Adrenal gland (tissue), 5 donors: ENCODE measurements around the gene ATOH8.

Source experiments
- POLR2A ChIP-seq, 2 donors: fragments of 450-650 bp; IDR thresholded peaks; one replicate each; pipeline ENCODE4 v1.6.1; 2017; ENCODE audit warnings: antibody characterized with exemption in 2 of 2, mild to moderate bottlenecking in 2 of 2, moderate library complexity in 1 of 2
- TF ChIP-seq, protein P1 (sequence below), 6 experiments: fragments of 450-650 bp in 4 of 6; fragments of 200-600 bp in 2 of 6; sonication (generic) in 1 of 6; IDR thresholded peaks; 1 replicate in 5 of 6; 2 replicates in 1 of 6; pipeline versions ENCODE4 v1.5.1 to v1.8.0; 2016 to 2021; ENCODE audit warnings: antibody characterized with exemption in 6 of 6, mild to moderate bottlenecking in 2 of 6, moderate library complexity in 1 of 6
- donor health status: DM: no; HTN: no; CAD: no.

DNA sequence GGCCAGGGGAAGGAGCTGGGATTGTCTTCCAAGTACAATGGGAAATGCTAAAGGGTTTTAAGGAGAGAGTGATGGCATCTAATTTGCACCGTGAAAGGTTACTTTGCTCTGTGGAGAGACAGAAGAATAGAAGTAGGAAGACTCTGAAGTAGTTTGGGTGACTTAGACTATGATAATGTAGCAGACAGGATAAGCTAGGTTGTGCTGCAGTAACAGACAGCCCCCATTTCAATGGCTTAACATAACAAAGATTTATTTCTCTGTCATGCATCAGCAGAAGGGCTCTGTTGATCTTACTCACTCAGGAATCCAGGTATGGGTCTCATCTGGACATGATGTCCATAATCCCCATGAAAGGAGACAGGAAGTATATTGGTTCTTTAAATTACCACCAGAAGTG is 33.3 kb upstream of the ATOH8 start:
- no peak for TF ChIP-seq POLR2A (IDR thresholded peaks at IDR 0.05)
- TF ChIP-seq, protein P1, sequence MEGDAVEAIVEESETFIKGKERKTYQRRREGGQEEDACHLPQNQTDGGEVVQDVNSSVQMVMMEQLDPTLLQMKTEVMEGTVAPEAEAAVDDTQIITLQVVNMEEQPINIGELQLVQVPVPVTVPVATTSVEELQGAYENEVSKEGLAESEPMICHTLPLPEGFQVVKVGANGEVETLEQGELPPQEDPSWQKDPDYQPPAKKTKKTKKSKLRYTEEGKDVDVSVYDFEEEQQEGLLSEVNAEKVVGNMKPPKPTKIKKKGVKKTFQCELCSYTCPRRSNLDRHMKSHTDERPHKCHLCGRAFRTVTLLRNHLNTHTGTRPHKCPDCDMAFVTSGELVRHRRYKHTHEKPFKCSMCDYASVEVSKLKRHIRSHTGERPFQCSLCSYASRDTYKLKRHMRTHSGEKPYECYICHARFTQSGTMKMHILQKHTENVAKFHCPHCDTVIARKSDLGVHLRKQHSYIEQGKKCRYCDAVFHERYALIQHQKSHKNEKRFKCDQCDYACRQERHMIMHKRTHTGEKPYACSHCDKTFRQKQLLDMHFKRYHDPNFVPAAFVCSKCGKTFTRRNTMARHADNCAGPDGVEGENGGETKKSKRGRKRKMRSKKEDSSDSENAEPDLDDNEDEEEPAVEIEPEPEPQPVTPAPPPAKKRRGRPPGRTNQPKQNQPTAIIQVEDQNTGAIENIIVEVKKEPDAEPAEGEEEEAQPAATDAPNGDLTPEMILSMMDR (IDR thresholded peaks at IDR 0.05), result no peak
